Measurements from ENCODE around the gene CCR2.
"Not testable (repeated sequence)": the region's sequence is repeated elsewhere in the genome, so short reads cannot be mapped to it uniquely, and the experiment has no call there.

CCR2 gene

GRCh38 chr3:46353647-46354410, at the start of gene CCR2:
Gene CCR2 (plus strand): TSS chr3:46354111. CDS start chr3:46357528, 3,417 bp downstream.
- peak; percentile 47 for DNase-seq

GRCh38 chr3:46304739-46305138, 49.2 kb upstream of the CCR2 start:
- no peak for DNase-seq

DNA sequence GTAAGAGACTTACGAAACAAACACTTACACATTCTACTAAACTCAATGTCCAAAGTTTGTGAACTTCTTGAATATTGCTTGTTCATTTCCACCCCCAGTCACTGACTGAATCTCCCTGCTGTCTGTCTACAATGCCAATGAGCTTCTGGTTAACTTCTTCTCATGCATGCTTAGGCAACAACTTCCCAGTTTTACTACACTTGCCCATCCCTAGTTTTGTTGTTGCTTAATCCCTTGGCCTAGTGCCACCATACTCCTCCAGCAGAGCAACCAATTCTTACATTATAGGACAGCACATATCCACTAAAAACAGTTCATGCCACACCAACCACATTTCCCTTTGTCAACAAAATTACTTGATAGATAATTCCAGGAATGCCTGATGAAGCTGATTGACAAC, 40.9 kb upstream of the CCR2 start:
- DNase-seq, result no peak

DNA sequence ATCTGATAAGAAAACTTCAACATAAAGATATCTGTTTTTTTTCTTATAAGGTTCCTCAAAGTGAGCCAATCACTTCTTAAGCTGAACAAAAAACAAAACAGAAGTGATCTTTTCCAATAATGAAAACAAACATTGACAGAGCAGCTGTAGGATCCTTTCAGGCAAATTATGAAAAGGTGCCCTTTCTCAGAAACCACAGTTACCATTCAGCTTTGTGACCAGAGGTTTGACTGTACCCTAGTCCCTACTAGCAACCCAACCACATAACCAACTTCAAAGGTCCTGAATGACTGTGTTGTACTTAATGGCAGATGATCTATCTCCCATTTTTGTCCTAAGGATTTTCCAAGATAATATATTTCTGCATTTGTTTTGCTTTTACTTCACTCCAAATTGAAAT, 39.4 kb upstream of the CCR2 start:
- no peak for DNase-seq

DNA sequence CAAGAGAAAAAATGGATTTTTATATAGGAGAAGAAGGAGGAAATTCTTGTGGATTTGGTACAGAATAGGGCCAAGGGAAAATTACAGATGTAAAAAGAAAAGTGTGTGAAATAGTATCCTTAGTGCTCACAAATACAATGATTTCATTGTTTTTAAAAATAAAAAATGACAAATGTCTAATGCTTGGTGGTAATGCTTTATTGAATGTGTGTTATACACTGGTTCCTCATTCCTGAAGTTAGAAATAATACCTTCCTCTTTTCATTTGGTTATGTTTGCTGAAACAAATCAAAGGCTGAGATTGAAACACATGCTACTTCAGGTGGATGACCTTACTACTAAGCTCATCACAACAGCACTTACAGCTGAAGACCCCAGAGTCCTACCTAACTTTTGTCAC, 37.7 kb upstream of the CCR2 start:
- no peak for DNase-seq

DNA sequence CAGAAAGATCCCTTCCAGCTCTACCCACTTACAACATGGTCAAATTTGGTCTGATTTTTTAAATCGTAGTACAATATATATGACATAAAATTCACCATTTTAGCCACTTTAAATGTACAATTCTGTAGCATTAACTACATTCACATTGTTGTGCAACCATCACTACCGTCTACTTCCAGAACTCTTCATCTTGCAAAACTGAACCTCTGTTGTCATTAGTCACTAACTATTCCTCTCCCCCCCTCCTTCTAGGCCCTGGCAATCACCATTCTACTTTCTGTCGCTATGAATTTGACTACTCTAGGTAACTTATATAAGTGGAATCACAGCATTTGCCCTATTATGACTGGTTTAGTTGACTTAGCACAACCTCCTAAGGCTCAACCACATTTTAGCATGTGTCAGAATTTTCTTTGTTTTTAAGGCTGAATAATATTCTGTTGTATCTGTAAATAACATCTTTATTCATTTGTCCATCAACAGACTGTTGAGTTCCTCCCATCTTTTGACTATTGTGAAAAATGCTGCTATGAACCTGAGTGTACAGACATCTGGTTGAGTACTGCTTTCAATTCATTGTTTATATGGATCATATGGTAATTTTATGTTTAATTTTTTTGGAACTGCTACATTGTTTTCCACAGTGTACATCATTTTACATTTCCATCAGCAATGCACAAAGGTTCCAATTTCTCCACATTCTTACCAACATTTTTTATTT, 35.5 kb upstream of the CCR2 start:
- DNase-seq, result no peak

DNA sequence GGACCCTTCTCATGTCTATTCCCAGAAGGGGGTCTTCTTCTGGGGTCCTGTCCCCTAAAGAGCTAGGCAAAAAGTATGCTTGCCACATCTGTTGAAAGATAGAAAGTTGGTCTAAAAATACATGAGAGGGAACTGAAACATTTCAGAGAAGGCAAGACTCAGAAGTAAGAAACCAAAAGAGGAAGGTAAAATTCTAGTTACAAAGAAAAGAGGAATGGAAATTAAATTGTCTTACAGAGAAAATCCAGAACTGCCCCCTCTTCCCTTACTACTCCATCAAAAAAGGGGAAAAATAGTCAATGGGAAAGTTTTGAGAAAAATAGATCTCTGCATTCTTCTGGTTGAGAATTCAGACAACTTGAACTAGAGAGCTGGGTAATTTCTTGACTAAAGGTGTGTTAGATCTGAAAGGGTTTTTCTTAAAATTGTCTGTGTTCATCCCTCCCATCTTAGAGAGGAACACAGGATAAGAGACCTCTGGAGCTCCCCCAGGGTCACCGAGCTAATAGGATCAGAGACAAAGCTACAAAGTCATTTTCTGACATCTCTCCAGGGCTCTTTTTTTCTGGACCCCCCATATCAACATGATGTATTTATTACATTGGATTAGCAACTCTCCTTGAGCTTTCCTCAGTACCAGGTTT, 32.3 kb upstream of the CCR2 start:
- DNase-seq, result no peak

DNA sequence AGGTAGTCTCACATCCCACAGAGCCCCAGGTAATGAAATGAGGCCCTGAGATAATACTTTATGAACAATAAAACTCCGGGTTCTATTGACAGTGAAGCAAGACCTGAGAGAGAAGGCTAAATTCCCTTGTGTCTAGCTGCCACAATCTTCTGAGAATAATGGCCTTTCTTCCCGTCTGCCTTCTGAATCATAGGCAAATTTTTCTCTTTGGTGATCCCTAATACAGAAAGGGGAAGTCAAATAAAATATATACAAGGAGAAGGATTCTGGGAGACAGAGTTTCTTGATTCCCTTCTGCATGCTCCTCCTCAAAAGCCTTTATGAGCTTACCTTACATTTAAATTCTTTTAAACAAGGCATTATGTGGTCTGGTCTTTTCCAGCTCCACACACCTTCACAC, 29.9 kb upstream of the CCR2 start:
- DNase-seq, result no peak

DNA sequence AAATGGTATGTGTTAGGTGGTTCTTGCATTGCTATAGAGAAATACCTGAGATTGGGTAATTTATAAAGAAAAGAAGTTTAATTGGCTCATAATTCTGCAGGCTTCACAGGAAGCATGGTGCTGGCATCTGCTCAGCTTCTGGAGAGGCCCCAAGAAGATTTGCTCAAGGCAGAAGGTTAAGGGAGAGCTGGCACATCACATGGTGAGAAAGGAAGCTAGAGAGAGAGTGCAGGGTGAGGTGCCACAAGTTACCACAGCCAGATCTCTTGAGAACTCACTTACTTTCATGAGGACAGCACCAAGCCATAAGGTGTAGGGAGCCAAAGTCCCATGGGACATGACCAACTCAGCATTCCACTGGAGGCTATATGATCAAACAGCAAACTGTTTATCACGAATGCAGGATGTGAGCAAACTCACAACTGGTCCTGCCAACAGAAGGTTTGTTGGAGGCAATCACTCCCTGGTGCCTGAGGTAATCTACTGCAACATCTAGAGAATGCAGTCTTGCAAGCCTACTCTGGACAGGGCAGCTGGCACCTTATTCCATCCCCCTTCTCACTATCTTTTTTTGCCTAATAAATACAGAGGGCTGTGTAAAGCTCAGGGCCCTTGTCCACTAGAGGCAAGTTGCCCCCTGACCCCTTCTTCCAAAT, 28.1 kb upstream of the CCR2 start:
- no peak for DNase-seq

- DNase-seq, result not testable (repeated sequence)
Measured at GRCh38 chr3:46330676-46331075, 23.2 kb upstream of the CCR2 start.

DNA sequence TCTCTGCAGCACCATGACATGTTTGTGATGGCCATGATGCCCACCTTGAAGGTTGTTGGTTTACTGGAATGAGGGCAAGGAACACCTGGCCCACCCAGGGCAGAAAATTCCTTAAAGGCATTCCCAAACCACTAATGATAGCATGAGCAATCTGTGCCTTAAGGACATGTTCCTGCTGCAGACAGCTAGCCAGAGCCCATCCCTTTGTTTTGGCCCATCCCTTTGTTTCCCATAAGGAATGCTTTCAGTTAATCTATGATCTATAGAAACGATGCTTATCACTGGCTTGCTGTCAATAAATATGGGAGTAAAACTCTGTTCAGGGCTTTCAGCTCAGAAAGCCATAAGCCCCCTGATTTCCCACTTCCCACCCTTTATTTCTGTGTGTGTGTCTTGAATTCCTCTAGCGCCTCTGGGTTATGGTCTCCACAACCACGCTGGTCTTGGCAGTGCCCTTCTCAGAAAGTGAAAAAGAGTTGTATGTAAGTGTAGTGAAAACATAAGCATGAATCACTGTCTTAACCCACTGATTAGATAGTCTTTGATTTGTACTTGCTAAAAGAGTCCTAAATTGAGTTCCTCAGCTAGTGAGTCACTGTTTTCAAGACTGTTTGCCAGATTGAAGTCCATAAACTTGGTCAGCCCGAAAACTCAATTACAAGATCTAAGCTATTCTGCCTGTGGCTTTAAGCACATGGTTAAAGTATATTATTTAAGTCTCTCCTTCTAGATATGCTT, 19.0 kb upstream of the CCR2 start:
- DNase-seq, result peak; percentile 42

DNA sequence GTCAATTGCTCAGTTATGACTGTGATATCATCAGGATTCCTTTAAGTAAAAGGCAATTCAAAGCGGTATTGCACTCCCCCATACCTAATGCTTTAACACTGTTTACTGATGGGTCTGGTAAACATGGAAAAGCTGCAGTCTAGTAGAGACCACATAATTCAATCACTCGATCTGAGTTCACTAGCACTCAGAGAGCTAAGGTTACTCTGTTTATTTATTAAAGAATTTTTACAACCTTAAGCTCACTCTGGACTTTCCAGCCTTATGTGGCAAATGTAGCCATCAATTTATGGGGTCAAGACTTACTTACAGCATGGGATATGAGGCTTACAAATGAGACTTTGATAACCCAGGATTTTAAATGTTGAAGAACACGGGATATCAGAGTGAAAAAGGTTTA, 18.4 kb upstream of the CCR2 start:
- DNase-seq, result no peak

- DNase-seq, result no peak
Measured at GRCh38 chr3:46337911-46338310, 16.0 kb upstream of the CCR2 start.

DNA sequence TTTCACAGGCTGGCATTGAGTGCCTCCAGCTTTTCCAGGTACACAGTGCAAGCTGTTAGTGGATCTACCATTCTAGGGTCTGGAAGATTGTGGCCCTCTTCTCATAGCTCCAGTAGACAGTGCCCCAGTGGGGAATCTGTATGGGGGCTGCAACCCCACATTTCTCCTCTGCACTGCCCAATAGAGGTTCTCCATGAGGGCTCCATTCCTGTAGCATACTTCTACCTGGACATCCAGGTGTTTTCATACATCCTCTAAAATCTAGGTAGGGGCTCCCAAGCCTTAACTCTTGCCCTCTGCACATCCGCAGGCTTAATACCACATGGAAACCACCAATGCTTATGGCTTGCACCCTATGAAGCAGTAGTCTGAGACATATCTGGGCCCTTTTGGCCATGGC, 15.1 kb upstream of the CCR2 start:
- DNase-seq, result no peak

- no peak for DNase-seq
Measured at GRCh38 chr3:46344476-46344875, 9.4 kb upstream of the CCR2 start.

- no peak for DNase-seq
Measured at GRCh38 chr3:46348823-46349482, 5.0 kb upstream of the CCR2 start.

- no peak for DNase-seq
Measured at GRCh38 chr3:46349484-46350261, 4.2 kb upstream of the CCR2 start.

- no peak for DNase-seq
Measured at GRCh38 chr3:46350262-46350565, 3.7 kb upstream of the CCR2 start.

DNA sequence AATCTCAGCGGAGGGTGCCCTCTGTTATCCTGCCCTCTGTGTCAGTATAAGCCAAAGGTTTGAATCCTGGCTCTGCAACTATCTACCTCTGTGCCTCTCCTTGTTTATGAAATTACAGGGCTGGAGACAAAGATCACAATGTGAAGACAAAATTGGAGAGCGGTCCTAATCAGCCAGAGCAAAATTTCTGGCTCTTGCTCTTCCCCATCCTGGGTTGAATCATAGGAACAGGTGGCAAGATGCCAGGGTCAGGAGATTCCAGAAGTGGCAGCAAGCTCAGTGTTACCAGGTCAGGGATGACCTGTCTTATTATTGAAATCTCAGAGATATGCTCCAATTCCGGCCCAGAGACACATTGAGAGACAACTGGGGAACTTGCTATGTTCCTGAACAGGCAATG, 2.3 kb upstream of the CCR2 start:
- no peak for DNase-seq

DNA sequence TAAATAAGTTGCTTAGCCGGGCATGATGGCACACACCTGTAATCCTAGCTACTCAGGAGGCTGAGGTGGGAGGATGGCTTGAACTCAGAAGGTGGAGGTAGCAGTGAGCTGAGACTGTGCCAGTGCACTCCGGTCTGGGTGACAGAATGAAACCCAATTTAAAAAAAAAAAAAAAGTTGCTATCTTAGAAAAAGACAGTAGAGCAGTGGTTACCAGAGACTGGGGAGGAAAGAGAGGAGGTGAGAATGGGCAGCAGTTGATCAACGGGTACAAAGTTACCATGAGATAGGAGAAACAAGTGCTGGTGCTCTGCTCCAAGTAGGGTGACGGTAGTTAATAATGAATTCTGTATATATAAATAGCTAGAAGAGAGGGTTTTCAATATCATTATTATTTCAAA, 821 bp upstream of the CCR2 start:
- no peak for DNase-seq

GRCh38 chr3:46354478-46354877, 567 bp downstream of the CCR2 start:
- DNase-seq, result no peak

DNA sequence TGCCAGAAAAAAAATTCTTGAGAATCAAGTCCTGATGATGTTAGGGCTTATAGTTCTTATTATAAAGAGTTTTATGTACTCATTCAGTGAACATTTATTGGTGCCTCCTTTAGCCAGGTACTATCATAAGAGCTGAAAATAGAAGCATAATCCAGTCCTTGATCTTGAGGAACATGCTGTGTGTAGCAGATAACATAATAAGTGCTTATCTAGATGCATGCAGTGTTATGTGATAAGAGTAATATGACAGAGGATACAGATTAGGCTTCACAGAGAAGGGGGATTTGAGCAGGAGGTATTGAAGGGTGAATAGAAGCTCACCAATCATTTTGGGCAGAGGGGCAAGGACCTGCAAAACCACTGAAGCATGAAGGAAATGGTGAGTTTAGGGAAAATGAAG, 1.1 kb downstream of the CCR2 start:
- DNase-seq, result no peak
